Activated CD4-positive, alpha-beta T cell treated with anti-CD3 and anti-CD28 coated beads, Interleukin-2, amount 10 ng/mL, durations not matched to agents 7 days and 5 days (primary cell): Measurements from ENCODE around the gene MMRN1. TPM values are rescaled to one million over a fixed set of nuclear protein-coding genes. Genes with fewer than 3 reads are reported as not detected.
"Not testable (repeated sequence)": the region's sequence is repeated elsewhere in the genome, so short reads cannot be mapped to it uniquely, and the experiment has no call there.

Source experiments
- CTCF ChIA-PET: fragments of 350-600 bp; sonication (Branson Sonifier 250); formaldehyde crosslinking; loops from one replicate; lab custom pipeline; 2021; ENCODE audit warnings: antibody characterized with exemption; lab: Charles Lee
- POLR2A ChIA-PET: fragments of 350-600 bp; sonication (Branson Sonifier 250); formaldehyde crosslinking; loops from one replicate; lab custom pipeline; 2021; ENCODE audit warnings: antibody characterized with exemption; lab: Charles Lee
- DNase-seq: peaks from one replicate; pipeline ENCODE4 v3.0.0-alpha.2; 2020
- H3K27ac Mint-ChIP-seq: one replicate; pipeline ENCODE4 v1.8.0; 2021; ENCODE audit warnings: mild to moderate bottlenecking, moderate library complexity, mixed read lengths
- H3K27me3 Mint-ChIP-seq: one replicate; pipeline ENCODE4 v1.8.0; 2021; ENCODE audit warnings: mixed read lengths
- H3K36me3 Mint-ChIP-seq: one replicate; pipeline ENCODE4 v1.8.0; 2021; ENCODE audit warnings: low read depth, mixed read lengths
- H3K4me1 Mint-ChIP-seq: one replicate; pipeline ENCODE4 v1.8.0; 2021; ENCODE audit warnings: mixed read lengths
- H3K4me3 Mint-ChIP-seq: one replicate; pipeline ENCODE4 v1.8.0; 2021; ENCODE audit warnings: mild to moderate bottlenecking, moderate library complexity, mixed read lengths
- H3K9me3 Mint-ChIP-seq: one replicate; pipeline ENCODE4 v1.8.0; 2021; ENCODE audit warnings: mixed read lengths
- total RNA-seq, 2 experiments: library from RNA; stranded (reverse); gene quantifications; one replicate each; pipeline ENCODE4 v1.2.3, GENCODE V29; 2021

Gene MMRN1
- total RNA-seq, 2 experiments from 2014 or later = 0.40 to 0.52 TPM

GRCh38 chr4:89889289-89889688 is 5.4 kb upstream of the MMRN1 start:
- H3K9me3 Mint-ChIP-seq = peaks cover 2% of the 10 kb centered on the region
- H3K4me3 Mint-ChIP-seq = no peak overlapping the region
- no peak for DNase-seq
- H3K36me3 Mint-ChIP-seq = no peaks in the 10 kb centered on the region
- peaks cover 10% of the 10 kb centered on the region for H3K4me1 Mint-ChIP-seq
- peaks cover 9% of the 10 kb centered on the region for H3K27me3 Mint-ChIP-seq
- H3K27ac Mint-ChIP-seq = no peak overlapping the region
- CTCF ChIA-PET = interaction anchor here (1.6 kb wide), 1 partner anchor 10 kb away, joined by 3 read pairs; no protein-coding TSS in a partner anchor
- POLR2A ChIA-PET = no interaction called here

GRCh38 chr4:89897867-89898266 is 3.2 kb downstream of the MMRN1 start:
- Mint-ChIP-seq H3K4me3 (no peak overlapping the region), H3K36me3 (no peaks in the 10 kb centered on the region)

DNA sequence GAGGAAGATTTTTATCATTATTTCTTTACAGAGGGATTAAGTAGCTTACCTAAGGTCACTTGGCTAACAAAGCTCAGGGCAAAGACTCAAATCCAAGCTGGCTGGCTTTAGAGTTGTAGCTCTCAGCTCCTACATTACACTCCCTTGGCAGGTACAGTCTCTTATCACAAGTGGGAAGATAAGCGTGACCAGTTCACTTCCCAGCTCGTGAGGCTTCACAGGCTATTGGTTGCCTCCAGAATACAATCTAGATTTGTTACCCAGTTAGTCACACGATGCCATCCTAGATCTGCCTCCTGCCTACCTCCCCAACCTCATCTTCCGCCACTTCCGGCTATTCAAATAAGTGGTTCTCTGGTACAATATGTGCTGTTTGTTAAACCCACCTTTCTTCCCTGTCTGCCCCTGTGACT is 3.7 kb downstream of the MMRN1 start:
- CTCF ChIA-PET = interaction anchor here (0.9 kb wide), 1 partner anchor 60 kb away, joined by 3 read pairs; no protein-coding TSS in a partner anchor
- H3K9me3 Mint-ChIP-seq = no peaks in the 10 kb centered on the region

More at GRCh38 chr4:89897867-89898266, 3.2 kb downstream of the MMRN1 start:
- no peak for DNase-seq
- Mint-ChIP-seq H3K4me1 (peaks cover 26% of the 10 kb centered on the region), H3K9me3 (no peaks in the 10 kb centered on the region), H3K27me3 (no peaks in the 10 kb centered on the region), H3K27ac (no peak overlapping the region)
- ChIA-PET POLR2A (no interaction called here), CTCF (no interaction called here)

DNA sequence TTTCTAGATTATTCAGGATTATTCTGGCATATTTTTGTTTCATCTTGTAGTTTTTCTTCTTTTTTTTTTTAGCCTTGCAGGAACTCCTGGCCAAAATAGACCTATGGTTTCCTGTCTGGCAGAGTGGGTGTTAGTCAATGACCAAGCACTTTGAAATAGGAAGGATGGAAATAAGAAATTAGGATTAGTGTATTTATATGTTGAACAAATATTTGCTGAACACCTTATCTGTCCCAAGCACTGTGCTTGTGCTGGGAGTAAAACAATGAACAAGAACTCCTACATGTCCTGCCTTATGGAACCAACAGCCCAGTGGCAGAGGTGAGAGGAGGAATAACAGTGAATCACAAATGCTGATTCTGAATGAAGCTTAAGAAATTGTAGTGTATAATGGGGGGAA is 4.5 kb downstream of the MMRN1 start:
- Mint-ChIP-seq H3K27ac (no peak overlapping the region), H3K4me1 (peaks cover 17% of the 10 kb centered on the region), H3K4me3 (no peak overlapping the region), H3K9me3 (no peaks in the 10 kb centered on the region), H3K36me3 (no peaks in the 10 kb centered on the region), H3K27me3 (no peaks in the 10 kb centered on the region)
- CTCF ChIA-PET = interaction anchor here (0.9 to 1.0 kb wide), 2 partner anchors 10 to 61 kb away, joined by 3 read pairs; no protein-coding TSS in a partner anchor
- POLR2A ChIA-PET = no interaction called here
- no peak for DNase-seq

More for the DNA sequence above, 3.7 kb downstream of the MMRN1 start:
- no peak overlapping the region for H3K4me3 Mint-ChIP-seq
- POLR2A ChIA-PET = no interaction called here
- H3K27me3 Mint-ChIP-seq = no peaks in the 10 kb centered on the region
- no peaks in the 10 kb centered on the region for H3K36me3 Mint-ChIP-seq
- DNase-seq = no peak
- H3K4me1 Mint-ChIP-seq = peaks cover 21% of the 10 kb centered on the region
- H3K27ac Mint-ChIP-seq = no peak overlapping the region

DNA sequence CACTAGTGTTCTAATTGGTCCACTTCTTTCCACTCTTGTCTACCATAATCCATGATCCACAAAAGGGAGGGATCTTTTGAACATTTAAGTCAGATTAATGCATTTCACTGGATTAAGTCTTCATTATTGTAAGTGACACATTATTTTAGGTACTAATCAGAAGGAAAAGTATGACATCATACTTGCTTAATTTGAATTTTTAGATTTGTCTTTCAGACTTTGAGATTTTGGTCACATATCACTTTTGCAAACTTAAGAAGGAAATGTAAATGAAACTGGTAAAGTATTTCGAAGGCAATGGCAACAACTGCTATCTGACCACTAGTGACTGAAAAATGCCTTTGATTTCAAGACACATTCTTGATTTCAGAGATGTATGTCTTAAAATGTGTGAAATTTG is 5.2 kb downstream of the MMRN1 start:
- H3K27me3 Mint-ChIP-seq = no peaks in the 10 kb centered on the region
- no peak overlapping the region for H3K4me3 Mint-ChIP-seq
- ChIA-PET CTCF (interaction anchor here (1.0 kb wide), 1 partner anchor 11 kb away, joined by 3 read pairs; no protein-coding TSS in a partner anchor), POLR2A (no interaction called here)
- H3K4me1 Mint-ChIP-seq = peaks cover 10% of the 10 kb centered on the region
- no peaks in the 10 kb centered on the region for H3K9me3 Mint-ChIP-seq
- no peaks in the 10 kb centered on the region for H3K36me3 Mint-ChIP-seq
- H3K27ac Mint-ChIP-seq = no peak overlapping the region
- no peak for DNase-seq

DNA sequence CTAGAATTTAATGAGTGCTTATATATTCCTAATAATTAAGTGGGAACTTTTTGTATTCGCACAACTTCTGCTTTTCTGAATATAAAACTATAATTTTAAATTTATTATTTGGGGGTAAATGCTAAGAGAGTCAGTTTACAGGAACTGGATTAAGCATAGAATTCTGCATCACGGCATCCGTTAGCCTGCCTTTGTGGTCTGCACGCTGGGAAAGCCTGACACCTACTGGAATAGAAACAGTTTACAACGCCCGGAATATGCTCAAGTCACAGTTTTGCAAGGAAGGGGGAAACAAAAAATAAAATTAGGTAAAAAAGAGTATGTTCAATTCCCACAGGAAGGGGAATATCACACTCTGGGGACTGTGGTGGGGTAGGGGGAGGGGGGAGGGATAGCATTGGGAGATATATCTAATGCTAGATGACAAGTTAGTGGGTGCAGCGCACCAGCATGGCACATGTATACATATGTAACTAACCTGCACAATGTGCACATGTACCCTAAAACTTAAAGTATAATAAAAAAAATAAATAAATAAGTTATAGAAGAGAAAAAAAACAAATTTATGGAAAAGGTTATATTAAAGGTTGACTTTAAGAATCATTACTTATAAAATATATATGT is 7.3 kb downstream of the MMRN1 start:
- POLR2A ChIA-PET, CTCF ChIA-PET, H3K9me3 Mint-ChIP-seq, H3K4me3 Mint-ChIP-seq, H3K27ac Mint-ChIP-seq, H3K27me3 Mint-ChIP-seq, H3K36me3 Mint-ChIP-seq, H3K4me1 Mint-ChIP-seq: not testable (repeated sequence)
- DNase-seq = peak; percentile 69

DNA sequence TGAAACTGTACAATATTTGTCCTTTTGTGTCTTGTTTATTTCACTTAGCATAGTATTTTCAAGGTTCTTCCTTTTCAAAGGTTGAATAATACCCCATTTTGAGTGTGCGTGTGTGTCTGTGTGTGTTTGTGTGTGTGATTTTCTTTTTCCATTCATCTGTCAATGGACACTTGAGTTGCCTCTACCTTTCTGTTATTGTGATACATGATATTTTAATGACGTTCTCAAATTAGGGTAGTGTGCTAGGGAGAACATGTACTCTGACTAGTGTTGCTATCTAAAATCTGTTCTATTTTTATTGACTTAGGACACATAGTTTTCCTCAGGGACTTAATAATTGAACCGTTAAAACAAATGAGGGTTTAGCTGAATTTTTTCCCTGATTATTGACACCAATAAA is 9.9 kb downstream of the MMRN1 start:
- no peak for DNase-seq
- no peaks in the 10 kb centered on the region for H3K27me3 Mint-ChIP-seq
- no peak overlapping the region for H3K4me3 Mint-ChIP-seq
- no peaks in the 10 kb centered on the region for H3K36me3 Mint-ChIP-seq
- no peak overlapping the region for H3K27ac Mint-ChIP-seq
- CTCF ChIA-PET = no interaction called here
- H3K9me3 Mint-ChIP-seq = no peaks in the 10 kb centered on the region
- POLR2A ChIA-PET = no interaction called here
- no peaks in the 10 kb centered on the region for H3K4me1 Mint-ChIP-seq

GRCh38 chr4:89906316-89906715 is 11.7 kb downstream of the MMRN1 start:
- Mint-ChIP-seq H3K27ac (no peak overlapping the region), H3K27me3 (no peaks in the 10 kb centered on the region), H3K4me3 (no peak overlapping the region), H3K9me3 (no peaks in the 10 kb centered on the region), H3K36me3 (no peaks in the 10 kb centered on the region), H3K4me1 (no peaks in the 10 kb centered on the region)
- no peak for DNase-seq
- POLR2A ChIA-PET = no interaction called here
- CTCF ChIA-PET = interaction anchor here (1.5 kb wide), 1 partner anchor 9 kb away, joined by 3 read pairs; no protein-coding TSS in a partner anchor

DNA sequence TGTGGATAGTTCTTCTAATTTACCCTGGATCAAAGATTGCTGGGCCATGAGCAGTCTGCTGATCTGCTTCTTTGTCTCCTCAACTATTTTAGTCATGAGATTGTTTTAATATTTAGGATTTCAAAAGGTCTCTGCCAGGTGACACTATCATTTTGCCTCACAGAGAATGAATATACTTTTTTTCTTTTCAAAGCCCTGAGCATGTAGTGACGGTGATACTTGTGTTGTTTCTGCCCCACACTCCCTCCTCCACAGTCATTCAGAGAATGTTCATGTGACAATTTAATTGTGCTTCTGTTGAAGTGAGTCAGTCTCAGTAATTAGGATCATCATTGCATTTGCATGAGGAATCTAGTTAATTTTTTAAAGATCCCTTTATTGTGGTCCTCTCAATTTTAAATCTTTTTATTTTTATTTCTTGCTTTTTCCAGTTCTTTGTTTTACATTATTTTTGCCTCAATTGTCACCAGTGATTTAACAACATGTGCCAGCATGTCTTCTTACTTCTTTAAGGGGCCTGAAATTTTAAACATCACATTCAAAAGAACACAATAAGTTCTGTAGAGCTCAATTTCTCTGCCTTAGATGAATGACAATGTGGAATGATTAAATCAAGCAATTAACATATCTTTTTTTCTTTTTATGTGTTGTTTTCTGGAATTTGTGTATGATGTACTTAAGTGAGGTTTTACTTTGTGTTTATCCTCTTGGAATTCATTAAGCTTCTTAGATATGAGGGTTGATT is 12.3 kb downstream of the MMRN1 start:
- CTCF ChIA-PET = interaction anchor here (1.5 kb wide), 1 partner anchor 10 kb away, joined by 3 read pairs; no protein-coding TSS in a partner anchor
- Mint-ChIP-seq H3K36me3 (no peaks in the 10 kb centered on the region), H3K4me3 (no peak overlapping the region), H3K9me3 (no peaks in the 10 kb centered on the region), H3K27me3 (no peaks in the 10 kb centered on the region), H3K27ac (no peak overlapping the region), H3K4me1 (no peaks in the 10 kb centered on the region)
- DNase-seq = no peak
- POLR2A ChIA-PET = no interaction called here

DNA sequence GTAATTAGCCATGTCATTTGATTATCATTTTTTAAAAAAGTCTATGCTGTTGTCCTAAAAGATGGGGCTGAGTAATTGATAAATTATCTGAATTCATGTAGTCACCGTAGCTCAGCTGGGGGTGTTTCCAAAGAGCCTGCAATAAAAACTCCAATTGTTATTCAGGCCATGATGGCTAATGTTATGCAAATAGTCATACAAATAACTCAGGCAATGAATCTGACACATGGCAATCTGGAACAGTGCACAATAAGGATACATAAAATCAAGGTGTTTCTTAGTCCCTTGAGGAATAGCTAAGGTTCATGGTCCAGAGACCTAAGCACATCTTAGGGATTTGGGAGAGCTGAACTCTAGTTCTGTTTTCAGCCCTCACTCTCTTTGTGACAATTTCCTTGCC is 15.2 kb downstream of the MMRN1 start:
- CTCF ChIA-PET = interaction anchor here (1.2 to 1.7 kb wide), 3 partner anchors 13 to 17 kb away, joined by 3 to 5 read pairs (median 3); partner anchors contain the start of gene MMRN1
- Mint-ChIP-seq H3K9me3 (no peaks in the 10 kb centered on the region), H3K27ac (no peak overlapping the region), H3K36me3 (no peaks in the 10 kb centered on the region), H3K27me3 (peaks cover 2% of the 10 kb centered on the region), H3K4me1 (no peaks in the 10 kb centered on the region), H3K4me3 (no peak overlapping the region)
- no peak for DNase-seq
- POLR2A ChIA-PET = interaction anchor here (0.6 kb wide), 1 partner anchor 77 kb away, joined by 3 read pairs; no protein-coding TSS in a partner anchor

GRCh38 chr4:89913623-89914022 is 19.0 kb downstream of the MMRN1 start:
- Mint-ChIP-seq H3K9me3 (no peaks in the 10 kb centered on the region), H3K27ac (no peak overlapping the region), H3K36me3 (no peaks in the 10 kb centered on the region), H3K4me3 (no peak overlapping the region), H3K27me3 (peaks cover 7% of the 10 kb centered on the region), H3K4me1 (no peaks in the 10 kb centered on the region)
- ChIA-PET CTCF (no interaction called here), POLR2A (no interaction called here)
- no peak for DNase-seq

DNA sequence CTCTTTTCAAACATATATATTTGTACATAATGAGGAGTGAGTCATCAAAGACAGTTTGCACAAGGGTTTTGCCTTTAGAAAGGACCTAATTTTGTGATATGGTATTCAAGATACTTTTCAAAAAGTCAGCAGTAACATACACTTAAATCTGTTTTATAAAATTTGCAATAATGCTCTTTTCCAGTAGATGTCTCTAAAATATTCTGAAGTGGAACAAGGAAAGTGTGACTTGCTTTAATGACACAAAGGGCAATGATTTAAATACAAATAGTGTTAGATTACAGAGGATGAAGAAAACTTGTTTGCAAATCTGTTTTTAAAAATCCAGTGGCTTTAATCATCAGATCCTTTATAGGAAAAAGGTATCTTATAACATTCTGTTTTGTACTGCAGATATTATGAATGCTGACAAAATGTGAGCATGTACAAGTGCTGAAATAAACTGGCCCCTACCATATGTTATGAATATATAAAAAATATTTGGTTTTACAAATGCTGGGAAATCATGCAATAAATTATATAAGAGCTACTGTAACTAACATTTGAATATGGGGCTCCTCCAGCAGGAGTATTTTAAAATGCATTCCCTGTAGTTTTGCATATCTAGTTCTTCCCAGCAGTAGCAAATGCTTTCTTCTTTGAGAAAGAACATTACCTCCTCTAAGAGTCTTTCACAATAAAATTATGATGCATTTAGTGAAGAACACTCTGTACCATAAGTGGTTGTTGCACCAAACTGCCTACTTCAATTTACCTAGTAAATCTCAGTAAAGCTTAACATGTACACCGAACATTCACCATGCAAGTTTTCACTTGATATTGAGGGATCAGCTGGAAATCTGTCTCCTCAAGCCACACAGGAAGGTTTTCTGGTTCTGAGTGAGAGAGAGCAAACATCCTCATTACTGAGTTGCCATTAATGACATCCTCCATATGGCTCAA is 20.2 kb downstream of the MMRN1 start:
- POLR2A ChIA-PET = no interaction called here
- Mint-ChIP-seq H3K9me3 (no peaks in the 10 kb centered on the region), H3K27me3 (peaks cover 7% of the 10 kb centered on the region), H3K36me3 (no peaks in the 10 kb centered on the region), H3K4me3 (no peak overlapping the region), H3K27ac (no peak overlapping the region), H3K4me1 (no peaks in the 10 kb centered on the region)
- DNase-seq = no peak
- CTCF ChIA-PET = no interaction called here
